Gastrocnemius medialis (tissue), 4 donors: ENCODE data around the gene MBNL1. TPM values are rescaled to one million over a fixed set of nuclear protein-coding genes. Genes with fewer than 3 reads are reported as not detected.
A peak's percentile ranks its signal among the peaks of the same experiment; 100 is the strongest.

ENCODE experiments used
- ATAC-seq, 2 donors: fragments of 150-250 bp; one replicate each; pipeline ENCODE4 v1.9.1; 2016
- DNase-seq, 2 donors: peaks; one replicate each; pipeline ENCODE4 v3.0.0-alpha.2; 2019
- H3K27ac ChIP-seq, 4 donors: fragments of 200-600 bp; sonication (generic); 1 replicate in 1 of 4; 2 replicates in 3 of 4; pipeline ENCODE4 v1.5.1; 2016 to 2018; ENCODE audit warnings: mild to moderate bottlenecking in 2 of 4, moderate library complexity in 1 of 4
- H3K27me3 ChIP-seq, 3 donors: fragments of 200-600 bp; sonication (generic) in 2 of 3; 1 replicate in 1 of 3; 2 replicates in 2 of 3; pipeline versions ENCODE4 v1.5.1 to v1.6.0; 2016 to 2019; ENCODE audit warnings: mild to moderate bottlenecking in 1 of 3, moderate library complexity in 1 of 3
- H3K36me3 ChIP-seq, 2 donors: fragments of 200-600 bp; sonication (generic) in 1 of 2; one replicate each; pipeline ENCODE4 v1.5.1; 2017 to 2018
- H3K4me1 ChIP-seq, 2 donors: fragments of 200-600 bp; sonication (generic) in 1 of 2; one replicate each; pipeline ENCODE4 v1.5.1; 2016 to 2017; ENCODE audit warnings: mild to moderate bottlenecking in 2 of 2
- H3K4me3 ChIP-seq, 4 donors: fragments of 200-600 bp; sonication (generic) in 3 of 4; 1 replicate in 1 of 4; 2 replicates in 3 of 4; pipeline ENCODE4 v1.5.1; 2016 to 2019; ENCODE audit warnings: mild to moderate bottlenecking in 2 of 4
- H3K9me3 ChIP-seq, 3 donors: fragments of 200-600 bp; sonication (generic) in 2 of 3; 1 replicate in 1 of 3; 2 replicates in 2 of 3; pipeline ENCODE4 v1.5.1; 2016 to 2019
- POLR2A ChIP-seq, 2 donors: fragments of 450-650 bp; IDR thresholded peaks; one replicate each; pipeline ENCODE4 v1.6.1; 2017; ENCODE audit warnings: antibody characterized with exemption in 2 of 2, mild to moderate bottlenecking in 2 of 2, moderate library complexity in 2 of 2
- in situ Hi-C, 4 donors: fragments of 200-750 bp; cut with MboI; loops; one replicate each; pipeline versions ENCODE4 v1.15.0 to v1.8.0; 2017; ENCODE audit warnings: low sequenced_read_pairs in 4 of 4
- intact Hi-C: fragments of 100-400 bp; cut with DNase I; formaldehyde crosslinking; loops from one replicate; pipeline ENCODE4 v1.15.1; 2023; ENCODE audit warnings: low total_unique reads
- total RNA-seq, 4 donors: library from RNA; depleted of rRNA; stranded (reverse); fragments of >200 nt; gene quantifications; one replicate each; pipeline versions ENCODE4 v1.1.0 to v1.2.3, GENCODE V29; 2016
- TF ChIP-seq, protein P1 (sequence below), 5 experiments: fragments of 450-650 bp in 3 of 5; fragments of 200-600 bp in 2 of 5; sonication (generic) in 2 of 5; IDR thresholded peaks in 4 of 5; conservative IDR thresholded peaks in 1 of 5; 1 replicate in 4 of 5; 2 replicates in 1 of 5; pipeline ENCODE4 v1.5.1; 2016 to 2019; ENCODE audit warnings: antibody characterized with exemption in 5 of 5, mild to moderate bottlenecking in 3 of 5, moderate library complexity in 3 of 5

The MBNL1 gene
- total RNA-seq, 4 donors from 2014 or later, result 519 to 597 (median 557) TPM

DNA sequence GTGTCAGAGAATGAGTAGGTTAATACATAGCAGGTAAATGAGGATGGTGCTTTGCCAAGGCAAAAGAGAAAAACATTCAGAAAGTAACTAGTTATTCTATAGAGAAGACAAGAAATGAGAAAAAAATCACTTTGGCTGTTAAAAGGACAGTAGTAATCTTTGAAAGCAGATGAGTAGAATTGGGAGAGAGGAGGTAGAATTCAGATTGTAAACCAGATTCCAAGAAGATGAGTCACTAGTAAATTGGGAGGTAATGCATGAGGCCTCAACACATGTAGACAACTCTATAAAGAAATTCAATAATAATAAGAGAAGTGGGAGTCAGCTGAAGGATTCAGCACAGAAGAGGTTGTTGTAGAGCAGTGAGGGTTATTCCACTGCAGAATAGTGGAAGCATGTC lies 81.4 kb downstream of the MBNL1 start:
- H3K36me3 ChIP-seq, result no peaks in the 10 kb centered on the region
- no peak for ATAC-seq
- DNase-seq, result no peak
- H3K4me1 ChIP-seq, result peaks cover 87 to 98% of the 10 kb centered on the region in 2 donors
- intact Hi-C loops, result no loop called here
- in situ Hi-C loops, result no loop called here
- peak overlapping the region; percentile 71 to 95 (median 86) for H3K27ac ChIP-seq
- TF ChIP-seq, protein P1, sequence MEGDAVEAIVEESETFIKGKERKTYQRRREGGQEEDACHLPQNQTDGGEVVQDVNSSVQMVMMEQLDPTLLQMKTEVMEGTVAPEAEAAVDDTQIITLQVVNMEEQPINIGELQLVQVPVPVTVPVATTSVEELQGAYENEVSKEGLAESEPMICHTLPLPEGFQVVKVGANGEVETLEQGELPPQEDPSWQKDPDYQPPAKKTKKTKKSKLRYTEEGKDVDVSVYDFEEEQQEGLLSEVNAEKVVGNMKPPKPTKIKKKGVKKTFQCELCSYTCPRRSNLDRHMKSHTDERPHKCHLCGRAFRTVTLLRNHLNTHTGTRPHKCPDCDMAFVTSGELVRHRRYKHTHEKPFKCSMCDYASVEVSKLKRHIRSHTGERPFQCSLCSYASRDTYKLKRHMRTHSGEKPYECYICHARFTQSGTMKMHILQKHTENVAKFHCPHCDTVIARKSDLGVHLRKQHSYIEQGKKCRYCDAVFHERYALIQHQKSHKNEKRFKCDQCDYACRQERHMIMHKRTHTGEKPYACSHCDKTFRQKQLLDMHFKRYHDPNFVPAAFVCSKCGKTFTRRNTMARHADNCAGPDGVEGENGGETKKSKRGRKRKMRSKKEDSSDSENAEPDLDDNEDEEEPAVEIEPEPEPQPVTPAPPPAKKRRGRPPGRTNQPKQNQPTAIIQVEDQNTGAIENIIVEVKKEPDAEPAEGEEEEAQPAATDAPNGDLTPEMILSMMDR (IDR thresholded peaks at IDR 0.05 in 4 of 5, conservative IDR thresholded peaks at IDR 0.05 in 1 of 5), result no peak
- no peak for TF ChIP-seq POLR2A (IDR thresholded peaks at IDR 0.05)
- H3K27me3 ChIP-seq, result no peaks in the 10 kb centered on the region
- peak overlapping the region in 1 of 4 donors; percentile 2 for H3K4me3 ChIP-seq
- H3K9me3 ChIP-seq, result no peaks in the 10 kb centered on the region

DNA sequence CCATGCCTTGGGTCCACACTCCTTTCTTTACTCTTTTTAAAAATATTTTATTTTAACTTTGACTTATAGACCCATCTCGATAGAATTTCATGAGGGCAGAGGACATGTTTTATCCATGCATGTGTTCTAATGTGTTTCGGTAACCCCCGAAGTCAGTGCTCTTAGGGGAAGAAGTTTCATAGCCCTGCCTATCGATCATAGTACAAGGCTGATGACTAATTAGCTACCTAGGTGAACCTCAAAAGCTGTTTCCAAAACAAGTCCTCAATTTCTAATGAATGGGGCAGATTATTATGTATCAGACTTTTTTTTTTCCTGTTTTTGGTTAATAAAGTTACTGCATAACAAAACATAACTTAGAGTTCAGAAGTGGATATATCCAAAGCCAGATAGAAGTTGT lies 82.0 kb downstream of the MBNL1 start:
- intact Hi-C loops (no loop called here), in situ Hi-C loops (no loop called here)
- H3K27me3 ChIP-seq, result no peaks in the 10 kb centered on the region
- no peak overlapping the region for H3K4me3 ChIP-seq
- no peak for DNase-seq
- ATAC-seq, result no peak
- no peak for TF ChIP-seq POLR2A (IDR thresholded peaks at IDR 0.05)
- TF ChIP-seq, protein P1 (IDR thresholded peaks at IDR 0.05 in 4 of 5, conservative IDR thresholded peaks at IDR 0.05 in 1 of 5), result no peak
- peaks cover 87 to 98% of the 10 kb centered on the region in 2 donors for H3K4me1 ChIP-seq
- no peaks in the 10 kb centered on the region for H3K36me3 ChIP-seq
- H3K9me3 ChIP-seq, result no peaks in the 10 kb centered on the region
- H3K27ac ChIP-seq, result peak overlapping the region; percentile 71 to 95 (median 86)

DNA sequence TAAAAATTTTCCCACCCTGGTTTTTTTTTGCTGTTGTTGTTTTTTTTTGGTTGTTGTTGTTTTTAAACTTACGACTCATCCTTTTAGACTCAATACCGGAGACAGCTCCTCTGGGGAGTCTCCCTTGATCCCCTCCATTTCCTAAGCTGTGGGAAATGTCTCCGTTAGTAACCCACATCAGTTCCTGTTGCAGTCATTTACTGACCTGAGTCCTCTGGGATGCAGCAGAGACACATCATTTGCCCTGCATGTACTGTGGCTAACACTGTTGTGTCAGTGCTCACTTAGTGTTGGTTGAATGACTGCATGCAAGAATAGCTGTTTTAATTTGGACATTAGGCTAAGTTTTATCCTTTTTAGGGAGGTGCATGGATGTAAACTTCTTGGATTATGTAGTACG lies 83.8 kb downstream of the MBNL1 start:
- intact Hi-C loops (no loop called here), in situ Hi-C loops (no loop called here)
- Histone ChIP-seq H3K4me3 (peak overlapping the region in 1 of 4 donors; percentile 7), H3K36me3 (no peaks in the 10 kb centered on the region), H3K27me3 (no peaks in the 10 kb centered on the region), H3K4me1 (peaks cover 87 to 100% of the 10 kb centered on the region in 2 donors), H3K27ac (peak overlapping the region; percentile 71 to 95 (median 86)), H3K9me3 (no peaks in the 10 kb centered on the region)
- TF ChIP-seq POLR2A (IDR thresholded peaks at IDR 0.05), result no peak
- TF ChIP-seq, protein P1 (IDR thresholded peaks at IDR 0.05 in 4 of 5, conservative IDR thresholded peaks at IDR 0.05 in 1 of 5), result no peak
- DNase-seq, result no peak
- ATAC-seq, result peak; percentile 41 to 45

DNA sequence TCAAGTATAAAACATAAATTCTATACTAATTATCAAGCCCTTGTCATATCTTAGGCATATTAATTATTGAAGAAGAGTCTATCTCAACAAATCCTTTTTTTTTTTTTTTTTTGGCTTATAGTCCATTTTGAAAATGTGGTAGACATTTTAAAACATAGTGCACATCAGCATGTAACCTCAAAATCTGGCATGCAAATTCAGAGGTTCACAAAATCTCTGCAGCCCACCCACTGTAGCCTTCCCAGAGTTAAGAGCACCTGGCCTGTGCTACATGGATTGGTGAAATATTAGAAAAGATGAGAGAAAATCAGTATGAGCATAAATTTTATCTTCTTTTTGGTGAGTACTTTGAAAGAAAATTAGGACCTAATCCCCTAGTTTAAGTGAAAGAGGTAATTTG lies 84.8 kb downstream of the MBNL1 start:
- in situ Hi-C loops, result no loop called here
- TF ChIP-seq, protein P1 (IDR thresholded peaks at IDR 0.05 in 4 of 5, conservative IDR thresholded peaks at IDR 0.05 in 1 of 5), result no peak
- no peak for TF ChIP-seq POLR2A (IDR thresholded peaks at IDR 0.05)
- Histone ChIP-seq H3K27ac (peak overlapping the region; percentile 71 to 95 (median 86)), H3K36me3 (no peaks in the 10 kb centered on the region), H3K27me3 (no peaks in the 10 kb centered on the region), H3K4me3 (no peak overlapping the region), H3K4me1 (peaks cover 82 to 100% of the 10 kb centered on the region in 2 donors), H3K9me3 (no peaks in the 10 kb centered on the region)
- intact Hi-C loops, result no loop called here
- DNase-seq (no peak), ATAC-seq (no peak)
